Activated CD8-positive, alpha-beta T cell treated with anti-CD3 and anti-CD28 coated beads, Interleukin-2, amount 10 ng/mL, durations not matched to agents 7 days and 5 days (primary cell): Measurements from ENCODE around the gene SPR. TPM values are rescaled to one million over a fixed set of nuclear protein-coding genes. Genes with fewer than 3 reads are reported as not detected.

Experiments
- ATAC-seq: fragments of 150-1000 bp; cut with Tn5 transposase; one replicate; pipeline ENCODE4 v1.10.0; 2021; ENCODE audit warnings: moderate library complexity
- CTCF ChIA-PET: fragments of 350-600 bp; sonication (Branson Sonifier 250); formaldehyde crosslinking; loops from one replicate; lab custom pipeline; 2021; ENCODE audit warnings: antibody characterized with exemption; lab: Charles Lee
- POLR2A ChIA-PET: fragments of 350-600 bp; sonication (Branson Sonifier 250); formaldehyde crosslinking; loops from one replicate; lab custom pipeline; 2021; ENCODE audit warnings: antibody characterized with exemption; lab: Charles Lee
- DNase-seq: peaks from one replicate; pipeline ENCODE4 v3.0.0-alpha.2; 2020
- H3K27ac Mint-ChIP-seq: one replicate; pipeline ENCODE4 v1.8.0; 2021; ENCODE audit warnings: mild to moderate bottlenecking, mixed read lengths
- H3K27me3 Mint-ChIP-seq: one replicate; pipeline ENCODE4 v1.8.0; 2021; ENCODE audit warnings: low read depth, mixed read lengths
- H3K36me3 Mint-ChIP-seq: one replicate; pipeline ENCODE4 v1.8.0; 2021; ENCODE audit warnings: low read depth, mixed read lengths
- H3K4me1 Mint-ChIP-seq: one replicate; pipeline ENCODE4 v1.8.0; 2021; ENCODE audit warnings: low read depth, mixed read lengths
- H3K4me3 Mint-ChIP-seq: one replicate; pipeline ENCODE4 v1.8.0; 2021; ENCODE audit warnings: mild to moderate bottlenecking, mixed read lengths
- H3K9me3 Mint-ChIP-seq: one replicate; pipeline ENCODE4 v1.8.0; 2022; ENCODE audit warnings: mixed read lengths; ENCODE audit not compliant: insufficient read depth
- total RNA-seq, 2 experiments: library from RNA; stranded (reverse); gene quantifications; one replicate each; pipeline ENCODE4 v1.2.3, GENCODE V29; 2021

Gene SPR
- total RNA-seq, 2 experiments from 2014 or later, result 0.65 to 0.79 TPM

GRCh38 chr2:72926368-72926767, 39.2 kb downstream of the SPR start:
- CTCF ChIA-PET, result interaction anchor here (1.0 to 4.7 kb wide), 7 partner anchors 9 to 286 kb away, joined by 4 to 34 read pairs (median 9); partner anchors contain the start of genes EMX1 and SPR
- DNase-seq, result no peak
- Mint-ChIP-seq H3K27me3 (peaks cover 38% of the 10 kb centered on the region), H3K36me3 (no peaks in the 10 kb centered on the region), H3K4me3 (no peak overlapping the region), H3K9me3 (no peaks in the 10 kb centered on the region), H3K4me1 (peaks cover 17% of the 10 kb centered on the region), H3K27ac (no peak overlapping the region)
- no peak for ATAC-seq
- POLR2A ChIA-PET, result interaction anchor here (2.1 kb wide), 1 partner anchor 28 kb away, joined by 6 read pairs; no protein-coding TSS in a partner anchor

- ChIA-PET CTCF (interaction anchor here (0.8 to 4.7 kb wide), 10 partner anchors 9 to 286 kb away, joined by 3 to 34 read pairs (median 6); partner anchors contain the start of genes EMX1 and SPR), POLR2A (interaction anchor here (2.1 kb wide), 1 partner anchor 27 kb away, joined by 6 read pairs; no protein-coding TSS in a partner anchor)
- H3K27ac Mint-ChIP-seq, result no peak overlapping the region
- no peaks in the 10 kb centered on the region for H3K9me3 Mint-ChIP-seq
- H3K36me3 Mint-ChIP-seq, result no peaks in the 10 kb centered on the region
- H3K4me3 Mint-ChIP-seq, result no peak overlapping the region
- peaks cover 32% of the 10 kb centered on the region for H3K27me3 Mint-ChIP-seq
- peaks cover 22% of the 10 kb centered on the region for H3K4me1 Mint-ChIP-seq
- DNase-seq (no peak), ATAC-seq (no peak)
Measured at GRCh38 chr2:72926811-72927465, 39.7 kb downstream of the SPR start.

- peaks cover 22% of the 10 kb centered on the region for H3K27me3 Mint-ChIP-seq
- no peaks in the 10 kb centered on the region for H3K36me3 Mint-ChIP-seq
- CTCF ChIA-PET, result interaction anchor here (0.8 to 4.7 kb wide), 5 partner anchors 10 to 46 kb away, joined by 3 to 34 read pairs (median 5); partner anchors contain the start of gene EMX1
- H3K4me3 Mint-ChIP-seq, result no peak overlapping the region
- peaks cover 31% of the 10 kb centered on the region for H3K4me1 Mint-ChIP-seq
- no peaks in the 10 kb centered on the region for H3K9me3 Mint-ChIP-seq
- no peak overlapping the region for H3K27ac Mint-ChIP-seq
- ATAC-seq, result no peak
- DNase-seq, result no peak
- POLR2A ChIA-PET, result no interaction called here
Measured at GRCh38 chr2:72927619-72928550, 40.7 kb downstream of the SPR start.

GRCh38 chr2:72929010-72929409, 41.8 kb downstream of the SPR start:
- DNase-seq (no peak), ATAC-seq (no peak)
- no peak overlapping the region for H3K27ac Mint-ChIP-seq
- no peaks in the 10 kb centered on the region for H3K36me3 Mint-ChIP-seq
- no peaks in the 10 kb centered on the region for H3K9me3 Mint-ChIP-seq
- CTCF ChIA-PET, result interaction anchor here (4.1 to 4.7 kb wide), 2 partner anchors 35 to 45 kb away, joined by 23 to 34 read pairs; no protein-coding TSS in a partner anchor
- no peak overlapping the region for H3K4me3 Mint-ChIP-seq
- POLR2A ChIA-PET, result no interaction called here
- H3K4me1 Mint-ChIP-seq, result peaks cover 30% of the 10 kb centered on the region
- peaks cover 11% of the 10 kb centered on the region for H3K27me3 Mint-ChIP-seq

GRCh38 chr2:72931280-72931910, 44.2 kb downstream of the SPR start:
- Mint-ChIP-seq H3K4me1 (peaks cover 35% of the 10 kb centered on the region), H3K9me3 (no peaks in the 10 kb centered on the region), H3K27ac (no peak overlapping the region), H3K27me3 (peaks cover 15% of the 10 kb centered on the region), H3K4me3 (no peak overlapping the region), H3K36me3 (no peaks in the 10 kb centered on the region)
- ChIA-PET CTCF (interaction anchor here (1.2 to 2.1 kb wide), 3 partner anchors 39 to 44 kb away, joined by 3 to 5 read pairs (median 5); partner anchors contain the start of gene SPR), POLR2A (interaction anchor here (0.6 kb wide), 1 partner anchor 42 kb away, joined by 3 read pairs; no protein-coding TSS in a partner anchor)
- no peak for ATAC-seq
- no peak for DNase-seq

GRCh38 chr2:72932045-72932740, 45.0 kb downstream of the SPR start:
- H3K9me3 Mint-ChIP-seq, result no peaks in the 10 kb centered on the region
- H3K36me3 Mint-ChIP-seq, result no peaks in the 10 kb centered on the region
- ATAC-seq, result peak; percentile 65
- peak overlapping the region; percentile 61 for H3K27ac Mint-ChIP-seq
- H3K4me3 Mint-ChIP-seq, result no peak overlapping the region
- ChIA-PET CTCF (interaction anchor here (1.2 to 2.1 kb wide), 2 partner anchors 40 to 41 kb away, joined by 3 to 5 read pairs; no protein-coding TSS in a partner anchor), POLR2A (no interaction called here)
- H3K4me1 Mint-ChIP-seq, result peaks cover 35% of the 10 kb centered on the region
- peaks cover 15% of the 10 kb centered on the region for H3K27me3 Mint-ChIP-seq
- DNase-seq, result peak; percentile 53

GRCh38 chr2:72932805-72933204, 45.6 kb downstream of the SPR start:
- H3K27ac Mint-ChIP-seq, result no peak overlapping the region
- peaks cover 35% of the 10 kb centered on the region for H3K4me1 Mint-ChIP-seq
- ATAC-seq, result no peak
- no peak for DNase-seq
- H3K4me3 Mint-ChIP-seq, result no peak overlapping the region
- H3K9me3 Mint-ChIP-seq, result no peaks in the 10 kb centered on the region
- POLR2A ChIA-PET, result no interaction called here
- peaks cover 15% of the 10 kb centered on the region for H3K27me3 Mint-ChIP-seq
- CTCF ChIA-PET, result interaction anchor here (2.1 to 2.2 kb wide), 2 partner anchors 40 to 41 kb away, joined by 5 to 6 read pairs; no protein-coding TSS in a partner anchor
- no peaks in the 10 kb centered on the region for H3K36me3 Mint-ChIP-seq

GRCh38 chr2:72933207-72933606, 46.0 kb downstream of the SPR start:
- Mint-ChIP-seq H3K9me3 (no peaks in the 10 kb centered on the region), H3K36me3 (no peaks in the 10 kb centered on the region), H3K27ac (no peak overlapping the region), H3K4me1 (peaks cover 35% of the 10 kb centered on the region), H3K27me3 (peaks cover 18% of the 10 kb centered on the region), H3K4me3 (no peak overlapping the region)
- CTCF ChIA-PET, result interaction anchor here (2.1 to 2.2 kb wide), 2 partner anchors 40 kb away, joined by 5 to 6 read pairs; no protein-coding TSS in a partner anchor
- POLR2A ChIA-PET, result no interaction called here
- no peak for ATAC-seq
- no peak for DNase-seq

- no peaks in the 10 kb centered on the region for H3K9me3 Mint-ChIP-seq
- H3K4me3 Mint-ChIP-seq, result no peak overlapping the region
- CTCF ChIA-PET, result interaction anchor here (2.2 kb wide), 1 partner anchor 41 kb away, joined by 6 read pairs; no protein-coding TSS in a partner anchor
- H3K36me3 Mint-ChIP-seq, result no peaks in the 10 kb centered on the region
- peaks cover 35% of the 10 kb centered on the region for H3K4me1 Mint-ChIP-seq
- DNase-seq (no peak), ATAC-seq (no peak)
- peaks cover 18% of the 10 kb centered on the region for H3K27me3 Mint-ChIP-seq
- H3K27ac Mint-ChIP-seq, result no peak overlapping the region
- POLR2A ChIA-PET, result no interaction called here
Measured at GRCh38 chr2:72933646-72934151, 46.5 kb downstream of the SPR start.

- CTCF ChIA-PET, result interaction anchor here (2.2 to 2.3 kb wide), 2 partner anchors 39 to 42 kb away, joined by 5 to 6 read pairs; no protein-coding TSS in a partner anchor
- DNase-seq (no peak), ATAC-seq (no peak)
- Mint-ChIP-seq H3K4me3 (no peak overlapping the region), H3K27ac (no peak overlapping the region), H3K27me3 (peaks cover 19% of the 10 kb centered on the region), H3K4me1 (peaks cover 35% of the 10 kb centered on the region), H3K36me3 (no peaks in the 10 kb centered on the region), H3K9me3 (no peaks in the 10 kb centered on the region)
- POLR2A ChIA-PET, result no interaction called here
Measured at GRCh38 chr2:72934683-72935610, 47.7 kb downstream of the SPR start.
